ENCODE measurements around the gene NUDT5. TPM values are rescaled to one million over a fixed set of nuclear protein-coding genes. Genes with fewer than 3 reads are reported as not detected.

Gene NUDT5
- total and polyA plus RNA-seq, 2 of the 13 experiments (the other 11 are each of a cell fraction or from before 2014, with no cell fraction given) = 79.6 to 134 TPM

DNA sequence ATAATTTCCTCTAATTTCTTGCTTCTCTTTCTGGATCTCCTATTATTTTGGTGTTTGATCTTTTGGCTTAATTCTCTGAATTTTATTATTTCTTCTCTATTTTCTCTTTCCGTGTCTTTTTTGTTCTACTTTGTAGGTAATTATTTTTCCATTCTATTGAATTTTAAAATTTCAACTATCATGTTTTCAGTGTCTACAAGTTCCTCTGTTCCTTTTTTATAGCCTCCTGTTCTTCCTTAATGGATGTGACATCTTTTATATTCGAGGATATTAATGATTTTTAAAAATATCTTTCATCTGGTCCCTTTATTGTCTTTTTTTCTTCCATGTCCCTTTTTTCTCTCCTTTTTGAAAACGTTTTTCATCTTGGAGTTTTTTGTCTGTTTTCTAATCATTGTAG is 11.4 kb upstream of the NUDT5 start:
- ATAC-seq (no peak), DNase-seq (ENCODE audit: low spot score) (no peak), FAIRE-seq (no peak)
- peaks cover 20 to 77% of the 10 kb centered on the region in 2 experiments for H3K36me3 ChIP-seq (replicated peaks in 1 of 2; ENCODE audit: control insufficient read depth in 1 of 2, insufficient read depth in 2 of 2, low read length in 2 of 2)
- H3K27ac ChIP-seq (ENCODE audit: extremely low read length, insufficient read depth, low read length) = no peak overlapping the region
- no peak overlapping the region for H3K4me2 ChIP-seq (ENCODE audit: low read depth, low read length)
- no peaks in the 10 kb centered on the region for H3K27me3 ChIP-seq (ENCODE audit: control insufficient read depth in 1 of 2, insufficient read depth in 2 of 2, low read length in 2 of 2)
- in situ Hi-C loops (cut with HindIII; ENCODE audit: extremely low pct_ligation_motif_present, low pct_unique_long_range_greater_than_20kb) = no loop called here
- ChIA-PET CTCF (ENCODE audit: low intra/inter-chr PET ratio, low total read pairs) (no interaction called here), POLR2A (no interaction called here)
- H3K4me1 ChIP-seq (ENCODE audit: insufficient read depth, low read length) = no peaks in the 10 kb centered on the region
- H3K79me2 ChIP-seq (ENCODE audit: insufficient read depth, low read length) = peaks cover 21% of the 10 kb centered on the region
- TF ChIP-seq, protein P1, sequence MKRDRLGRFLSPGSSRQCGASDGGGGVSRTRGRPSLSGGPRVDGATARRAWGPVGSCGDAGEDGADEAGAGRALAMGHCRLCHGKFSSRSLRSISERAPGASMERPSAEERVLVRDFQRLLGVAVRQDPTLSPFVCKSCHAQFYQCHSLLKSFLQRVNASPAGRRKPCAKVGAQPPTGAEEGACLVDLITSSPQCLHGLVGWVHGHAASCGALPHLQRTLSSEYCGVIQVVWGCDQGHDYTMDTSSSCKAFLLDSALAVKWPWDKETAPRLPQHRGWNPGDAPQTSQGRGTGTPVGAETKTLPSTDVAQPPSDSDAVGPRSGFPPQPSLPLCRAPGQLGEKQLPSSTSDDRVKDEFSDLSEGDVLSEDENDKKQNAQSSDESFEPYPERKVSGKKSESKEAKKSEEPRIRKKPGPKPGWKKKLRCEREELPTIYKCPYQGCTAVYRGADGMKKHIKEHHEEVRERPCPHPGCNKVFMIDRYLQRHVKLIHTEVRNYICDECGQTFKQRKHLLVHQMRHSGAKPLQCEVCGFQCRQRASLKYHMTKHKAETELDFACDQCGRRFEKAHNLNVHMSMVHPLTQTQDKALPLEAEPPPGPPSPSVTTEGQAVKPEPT (CRISPR knock-in tag; IDR thresholded peaks at IDR 0.05; ENCODE audit: low read depth) = no peak
- no peak for TF ChIP-seq PITX1 (CRISPR knock-in tag; IDR thresholded peaks at IDR 0.05)
- no peaks in the 10 kb centered on the region for H3K9me3 ChIP-seq (ENCODE audit: low read length)
- H3K4me3 ChIP-seq (replicated peaks in 1 of 3; ENCODE audit: insufficient read depth in 1 of 3, low read depth in 2 of 3, low read length in 3 of 3) = no peak overlapping the region
- no peak overlapping the region for H2AFZ ChIP-seq (ENCODE audit: low read length)
- no peak overlapping the region for H3K9ac ChIP-seq (ENCODE audit: insufficient read depth, low read depth, low read length)
- intact Hi-C loops (cut with micrococcal nuclease; ENCODE audit: unreplicated experiment) = no loop called here
- WGBS (ENCODE audit: low lambda C conversion rate) = 41% methylated on average over 3 of the region's 3 CpGs
- no TSS peak for BruUV-seq (replicated peaks)
- peaks cover 3% of the 10 kb centered on the region; the same call in 1 of the 2 replicates for H4K20me1 ChIP-seq (ENCODE audit: insufficient read depth, low read length)

- ChIA-PET POLR2A (no interaction called here), CTCF (ENCODE audit: low intra/inter-chr PET ratio, low total read pairs) (no interaction called here)
- ATAC-seq (no peak), FAIRE-seq (no peak), DNase-seq (ENCODE audit: low spot score) (no peak)
- H3K4me1 ChIP-seq (ENCODE audit: insufficient read depth, low read length) = no peaks in the 10 kb centered on the region; the same call in 1 of the 2 replicates
- intact Hi-C loops (cut with micrococcal nuclease; ENCODE audit: unreplicated experiment) (no loop called here), in situ Hi-C loops (cut with HindIII; ENCODE audit: extremely low pct_ligation_motif_present, low pct_unique_long_range_greater_than_20kb) (no loop called here)
- no peaks in the 10 kb centered on the region for H3K9me3 ChIP-seq (ENCODE audit: low read length)
- no peak overlapping the region for H3K27ac ChIP-seq (ENCODE audit: extremely low read length, insufficient read depth, low read length)
- no TSS peak for BruUV-seq (replicated peaks)
- H3K79me2 ChIP-seq (ENCODE audit: insufficient read depth, low read length) = peaks cover 37% of the 10 kb centered on the region
- no peak overlapping the region for H3K4me2 ChIP-seq (ENCODE audit: low read depth, low read length)
- no peak overlapping the region for H2AFZ ChIP-seq (ENCODE audit: low read length)
- H3K36me3 ChIP-seq (replicated peaks in 1 of 2; ENCODE audit: control insufficient read depth in 1 of 2, insufficient read depth in 2 of 2, low read length in 2 of 2) = peaks cover 20 to 76% of the 10 kb centered on the region in 2 experiments
- H3K9ac ChIP-seq (ENCODE audit: insufficient read depth, low read depth, low read length) = no peak overlapping the region
- no peak overlapping the region for H3K4me3 ChIP-seq (replicated peaks in 1 of 3; ENCODE audit: insufficient read depth in 1 of 3, low read depth in 2 of 3, low read length in 3 of 3)
- no peaks in the 10 kb centered on the region for H3K27me3 ChIP-seq (ENCODE audit: control insufficient read depth in 1 of 2, insufficient read depth in 2 of 2, low read length in 2 of 2)
- peaks cover 6% of the 10 kb centered on the region; the same call in 1 of the 2 replicates for H4K20me1 ChIP-seq (ENCODE audit: insufficient read depth, low read length)
- 87% methylated on average over 3 of the region's 3 CpGs for WGBS (ENCODE audit: low lambda C conversion rate)
- TF ChIP-seq PHF8 (CRISPR knock-in tag; IDR thresholded peaks at IDR 0.05) = no peak
- no peak for TF ChIP-seq CENPX (CRISPR knock-in tag; IDR thresholded peaks at IDR 0.05)
- TF ChIP-seq PCBP2 (optimal IDR thresholded peaks at IDR 0.05; ENCODE audit: low read depth, low read length, poor library complexity, severe bottlenecking) = no peak
- no peak for TF ChIP-seq MTF2 (CRISPR knock-in tag; IDR thresholded peaks at IDR 0.05; ENCODE audit: borderline replicate concordance)
- TF ChIP-seq, protein P2, sequence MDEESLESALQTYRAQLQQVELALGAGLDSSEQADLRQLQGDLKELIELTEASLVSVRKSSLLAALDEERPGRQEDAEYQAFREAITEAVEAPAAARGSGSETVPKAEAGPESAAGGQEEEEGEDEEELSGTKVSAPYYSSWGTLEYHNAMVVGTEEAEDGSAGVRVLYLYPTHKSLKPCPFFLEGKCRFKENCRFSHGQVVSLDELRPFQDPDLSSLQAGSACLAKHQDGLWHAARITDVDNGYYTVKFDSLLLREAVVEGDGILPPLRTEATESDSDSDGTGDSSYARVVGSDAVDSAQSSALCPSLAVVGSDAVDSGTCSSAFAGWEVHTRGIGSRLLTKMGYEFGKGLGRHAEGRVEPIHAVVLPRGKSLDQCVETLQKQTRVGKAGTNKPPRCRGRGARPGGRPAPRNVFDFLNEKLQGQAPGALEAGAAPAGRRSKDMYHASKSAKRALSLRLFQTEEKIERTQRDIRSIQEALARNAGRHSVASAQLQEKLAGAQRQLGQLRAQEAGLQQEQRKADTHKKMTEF (CRISPR knock-in tag; IDR thresholded peaks at IDR 0.05) = no peak
- no peak for TF ChIP-seq NFE2L1 (CRISPR knock-in tag; IDR thresholded peaks at IDR 0.05; ENCODE audit: borderline replicate concordance)
- no peak for TF ChIP-seq ZNF556 (CRISPR knock-in tag; IDR thresholded peaks at IDR 0.05; ENCODE audit: borderline replicate concordance)
- no peak for TF ChIP-seq ZNF550 (CRISPR knock-in tag; IDR thresholded peaks at IDR 0.05; ENCODE audit: borderline replicate concordance)
- TF ChIP-seq FOXO4 (CRISPR knock-in tag; conservative IDR thresholded peaks at IDR 0.05) = no peak
- TF ChIP-seq, protein P3, sequence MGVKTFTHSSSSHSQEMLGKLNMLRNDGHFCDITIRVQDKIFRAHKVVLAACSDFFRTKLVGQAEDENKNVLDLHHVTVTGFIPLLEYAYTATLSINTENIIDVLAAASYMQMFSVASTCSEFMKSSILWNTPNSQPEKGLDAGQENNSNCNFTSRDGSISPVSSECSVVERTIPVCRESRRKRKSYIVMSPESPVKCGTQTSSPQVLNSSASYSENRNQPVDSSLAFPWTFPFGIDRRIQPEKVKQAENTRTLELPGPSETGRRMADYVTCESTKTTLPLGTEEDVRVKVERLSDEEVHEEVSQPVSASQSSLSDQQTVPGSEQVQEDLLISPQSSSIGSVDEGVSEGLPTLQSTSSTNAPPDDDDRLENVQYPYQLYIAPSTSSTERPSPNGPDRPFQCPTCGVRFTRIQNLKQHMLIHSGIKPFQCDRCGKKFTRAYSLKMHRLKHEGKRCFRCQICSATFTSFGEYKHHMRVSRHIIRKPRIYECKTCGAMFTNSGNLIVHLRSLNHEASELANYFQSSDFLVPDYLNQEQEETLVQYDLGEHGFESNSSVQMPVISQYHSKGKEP (CRISPR knock-in tag; IDR thresholded peaks at IDR 0.05) = no peak
- TF ChIP-seq TOPORS (CRISPR knock-in tag; IDR thresholded peaks at IDR 0.05) = no peak
Observed at GRCh38 chr10:12205082-12205481, 9.4 kb upstream of the NUDT5 start.

All from HepG2 (cell line).